Osteoblast (primary cell): ENCODE measurements around the gene SNCB. TPM values are rescaled to one million over a fixed set of nuclear protein-coding genes. Genes with fewer than 3 reads are reported as not detected.

Source experiments
- small RNA-seq: library from RNA; depleted of rRNA; stranded (forward); fragments of <200 nt; gene quantifications from one replicate; pipeline ENCODE3, GENCODE V24; 2012
- total RNA-seq: library from RNA; depleted of rRNA; stranded (reverse); fragments of >200 nt; gene quantifications from 2 replicates; pipeline ENCODE4 v1.2.3, GENCODE V29; 2012

The SNCB gene
- total RNA-seq, 1 donor: not detected

Small RNA genes within 50 kb of the gene (small RNA-seq; reads per million reads assigned to genes)
- not detected for gene MIR4281

Other genes starting within 250 kb of the SNCB start
- gene NOP16, start 241.9 kb downstream of the SNCB start, total RNA-seq: 7.1 and 8.0 TPM in 2 replicates
- 31.5 and 34.7 TPM in 2 replicates for gene HIGD2A, start 241.8 kb downstream of the SNCB start, total RNA-seq
- gene CLTB, start 214.0 kb downstream of the SNCB start, total RNA-seq: 61.3 and 63.0 TPM in 2 replicates
- 40.2 and 42.4 TPM in 2 replicates for gene FAF2, start 182.1 kb downstream of the SNCB start, total RNA-seq
- 5.4 and 6.2 TPM in 2 replicates for gene RNF44, start 93.1 kb downstream of the SNCB start, total RNA-seq
- gene CDHR2, start 81.2 kb downstream of the SNCB start, total RNA-seq: under 0.01 TPM in 1 of 2 replicates, not detected in the other
- gene GPRIN1, start 20.4 kb downstream of the SNCB start, total RNA-seq: 1.8 TPM in 2 replicates
- not detected in 2 replicates for gene EIF4E1B, start 141 bp upstream of the SNCB start, total RNA-seq
- 26.1 and 33.6 TPM in 2 replicates for gene TSPAN17, start 16.9 kb upstream of the SNCB start, total RNA-seq
- not detected in 2 replicates for gene UNC5A, start 180.0 kb upstream of the SNCB start, total RNA-seq